H1 (cell line): Measurements from ENCODE around the gene HBEGF. TPM values are rescaled to one million over a fixed set of nuclear protein-coding genes. Genes with fewer than 3 reads are reported as not detected.
A peak's percentile ranks its signal among the peaks of the same experiment; 100 is the strongest.

Experiments used
- CTCF ChIA-PET: fragments of 300-600 bp; sonication (Branson Sonifier 250); formaldehyde crosslinking; loops from one replicate; lab custom pipeline; 2021; ENCODE audit not compliant: partially characterized antibody; lab: Charles Lee
- POLR2A ChIA-PET: fragments of 300-600 bp; sonication (Branson Sonifier 250); formaldehyde crosslinking; loops from one replicate; lab custom pipeline; 2021; ENCODE audit warnings: inconsistent platforms; ENCODE audit not compliant: partially characterized antibody; lab: Charles Lee
- DNase-seq, 2 experiments: peaks; one replicate each; pipeline versions ENCODE4 v3.0.0 to v3.0.0-alpha.2; 2010 to 2022; ENCODE audit warnings: low spot score in 2 of 2, low read depth in 1 of 2, mixed read lengths in 1 of 2
- FAIRE-seq: peaks from 2 replicates; lab custom pipeline; 2011; peaks lifted over from hg19 to GRCh38; lab: Jason Lieb, UNC
- H2AFZ ChIP-seq: 2 replicates; pipeline ENCODE4 v1.8.1; 2012; ENCODE audit warnings: low read length, inconsistent platforms
- H2AK5ac ChIP-seq: 2 replicates; pipeline ENCODE4 v1.6.1; 2013; ENCODE audit warnings: low read depth, low read length
- H2BK120ac ChIP-seq: replicated peaks from 2 replicates; pipeline ENCODE3; 2013; ENCODE audit warnings: low read depth, low read length, inconsistent platforms
- H2BK12ac ChIP-seq: 2 replicates; pipeline ENCODE4 v1.6.1; 2013; ENCODE audit warnings: low read depth, low read length
- H2BK15ac ChIP-seq: 2 replicates; pipeline ENCODE4 v1.6.1; 2013; ENCODE audit warnings: low read length
- H2BK20ac ChIP-seq: 2 replicates; pipeline ENCODE4 v1.6.1; 2013; ENCODE audit warnings: low read length
- H2BK5ac ChIP-seq: 2 replicates; pipeline ENCODE4 v1.6.1; 2013; ENCODE audit warnings: low read depth, low read length
- H3K14ac ChIP-seq: 2 replicates; pipeline ENCODE4 v1.6.1; 2013; ENCODE audit warnings: inconsistent platforms; ENCODE audit not compliant: insufficient read length
- H3K18ac ChIP-seq: 2 replicates; pipeline ENCODE4 v1.6.1; 2013; ENCODE audit warnings: low read length; ENCODE audit errors: extremely low read depth
- H3K23ac ChIP-seq: 2 replicates; pipeline ENCODE4 v1.6.1; 2013; ENCODE audit warnings: inconsistent platforms; ENCODE audit not compliant: insufficient read length
- H3K23me2 ChIP-seq: 2 replicates; pipeline ENCODE4 v1.6.1; 2013; ENCODE audit warnings: low read depth, low read length
- H3K27ac ChIP-seq: 2 replicates; pipeline ENCODE4 v1.6.1; 2011; ENCODE audit warnings: low read depth, low read length, inconsistent platforms
- H3K27me3 ChIP-seq, 4 experiments: replicated peaks in 1 of 4; 1 replicate in 1 of 4; 2 replicates in 3 of 4; pipeline versions ENCODE4 v1.6.1 to v1.8.1; 2011 to 2013; ENCODE audit warnings: low read length in 3 of 4, mild to moderate bottlenecking in 3 of 4, inconsistent platforms in 2 of 4, mixed read lengths in 2 of 4, moderate library complexity in 1 of 4; ENCODE audit not compliant: control insufficient read depth in 3 of 4, insufficient read depth in 3 of 4; ENCODE audit errors: extremely low read depth in 1 of 4
- H3K36me3 ChIP-seq, 4 experiments: 2 replicates each; pipeline versions ENCODE4 v1.6.1 to v1.8.1; 2011 to 2013; ENCODE audit warnings: mild to moderate bottlenecking in 4 of 4, low read length in 3 of 4, moderate library complexity in 2 of 4, control low read depth in 1 of 4, inconsistent platforms in 1 of 4; ENCODE audit not compliant: insufficient read depth in 4 of 4, control insufficient read depth in 2 of 4
- H3K4ac ChIP-seq: replicated peaks from 2 replicates; pipeline ENCODE3; 2013; ENCODE audit warnings: low read length, low read depth, mixed read lengths, inconsistent platforms; ENCODE audit not compliant: insufficient read length
- H3K4me1 ChIP-seq, 4 experiments: replicated peaks in 1 of 4; 1 replicate in 1 of 4; 2 replicates in 3 of 4; pipeline versions ENCODE4 v1.6.1 to v1.8.1; 2011 to 2013; ENCODE audit warnings: low read length in 3 of 4, inconsistent platforms in 2 of 4, mixed read lengths in 1 of 4; ENCODE audit not compliant: insufficient read depth in 4 of 4, control insufficient read depth in 3 of 4
- H3K4me2 ChIP-seq, 2 experiments: 2 replicates each; pipeline versions ENCODE4 v1.6.1 to v1.8.1; 2011 to 2013; ENCODE audit warnings: low read depth in 2 of 2, low read length in 2 of 2, control low read depth in 1 of 2, inconsistent platforms in 1 of 2, mild to moderate bottlenecking in 1 of 2; ENCODE audit not compliant: insufficient read depth in 1 of 2
- H3K4me3 ChIP-seq, 4 experiments: fragments of 200-600, 300-600 bp in 1 of 4; sonication (generic), shearing (Covaris generic), sonication (Bioruptor Twin) in 1 of 4; 2 replicates each; pipeline versions ENCODE4 v1.5.1 to v1.8.1; 2011 to 2016; ENCODE audit warnings: low read length in 4 of 4, low read depth in 3 of 4, control low read depth in 2 of 4, inconsistent platforms in 2 of 4, mild to moderate bottlenecking in 2 of 4, mixed read lengths in 1 of 4, moderate library complexity in 1 of 4; ENCODE audit not compliant: insufficient read depth in 2 of 4; ENCODE audit errors: extremely low read depth in 1 of 4
- H3K56ac ChIP-seq: replicated peaks from 2 replicates; pipeline ENCODE3; 2013; ENCODE audit warnings: low read depth, mild to moderate bottlenecking, mixed read lengths, low read length, inconsistent platforms; ENCODE audit not compliant: insufficient read length
- H3K79me1 ChIP-seq: 2 replicates; pipeline ENCODE4 v1.6.1; 2013; ENCODE audit warnings: low read depth, low read length, control low read depth
- H3K79me2 ChIP-seq, 2 experiments: 2 replicates each; pipeline versions ENCODE4 v1.6.1 to v1.8.1; 2012 to 2013; ENCODE audit warnings: low read length in 2 of 2, mild to moderate bottlenecking in 2 of 2, inconsistent platforms in 1 of 2; ENCODE audit not compliant: insufficient read depth in 2 of 2, control insufficient read depth in 1 of 2
- H3K9ac ChIP-seq, 4 experiments: replicated peaks in 1 of 4; 1 replicate in 1 of 4; 2 replicates in 3 of 4; pipeline versions ENCODE4 v1.6.1 to v1.8.1; 2011 to 2013; ENCODE audit warnings: low read depth in 3 of 4, low read length in 3 of 4, control low read depth in 2 of 4, mild to moderate bottlenecking in 2 of 4, moderate library complexity in 2 of 4, inconsistent platforms in 1 of 4; ENCODE audit errors: extremely low read depth in 1 of 4
- H3K9me3 ChIP-seq, 2 experiments: 2 replicates each; pipeline versions ENCODE4 v1.6.1 to v1.8.1; 2012 to 2013; ENCODE audit warnings: mild to moderate bottlenecking in 2 of 2, moderate library complexity in 2 of 2, control low read depth in 1 of 2, inconsistent platforms in 1 of 2, low read depth in 1 of 2, low read length in 1 of 2, mixed read lengths in 1 of 2; ENCODE audit not compliant: insufficient read depth in 2 of 2
- H4K20me1 ChIP-seq, 2 experiments: replicated peaks in 1 of 2; 2 replicates each; pipeline versions ENCODE3 to v1.8.1; 2011 to 2013; ENCODE audit warnings: inconsistent platforms in 2 of 2, low read length in 2 of 2, mild to moderate bottlenecking in 1 of 2; ENCODE audit not compliant: insufficient read depth in 2 of 2, control insufficient read depth in 1 of 2
- H4K5ac ChIP-seq: 2 replicates; pipeline ENCODE4 v1.6.1; 2013; ENCODE audit warnings: low read length, low read depth, mixed read lengths, inconsistent platforms; ENCODE audit not compliant: insufficient read length
- H4K8ac ChIP-seq: 2 replicates; pipeline ENCODE4 v1.8.0; 2013; ENCODE audit warnings: mild to moderate bottlenecking, moderate library complexity, low read length, inconsistent platforms; ENCODE audit not compliant: insufficient read depth; ENCODE audit errors: extremely low read depth
- H4K91ac ChIP-seq: replicated peaks from 2 replicates; pipeline ENCODE3; 2013; ENCODE audit warnings: low read length, mixed read lengths, inconsistent platforms; ENCODE audit not compliant: insufficient read length
- CHD2 ChIP-seq: IDR thresholded peaks from 2 replicates; pipeline ENCODE4 v1.6.1; 2012; ENCODE audit warnings: low read length, improper control_type of control experiment
- MAFK ChIP-seq: IDR thresholded peaks from 2 replicates; pipeline ENCODE4 v1.6.1; 2012; ENCODE audit warnings: low read depth, mild to moderate bottlenecking, improper control_type of control experiment, low read length
- TEAD4 ChIP-seq: IDR thresholded peaks from 2 replicates; pipeline ENCODE4 v1.6.1; 2012; ENCODE audit warnings: low read depth, low read length, inconsistent platforms, mixed read lengths
- WGBS, 2 experiments: shearing (Covaris generic) in 1 of 2; methylation state at CpG; one replicate each; pipeline versions ENCODE4 v1.1.6 to v1.1.7; 2013 to 2015; ENCODE audit warnings: low lambda C conversion rate in 2 of 2, mixed read lengths in 2 of 2, inconsistent platforms in 1 of 2, low coverage in 1 of 2, missing lambda C conversion rate in 1 of 2; ENCODE audit not compliant: insufficient replicate concordance in 2 of 2, insufficient coverage in 1 of 2, insufficient read length in 1 of 2; ENCODE audit errors: extremely low coverage in 1 of 2, missing lambda C conversion rate in 1 of 2; 5-methylcytosine and 5-hydroxymethylcytosine counted together
- polyA plus RNA-seq, 7 experiments: library from polyadenylated mRNA; depleted of rRNA in 3 of 7; stranded (reverse) in 5 of 7; unstranded in 2 of 7; fragments of >200 nt in 5 of 7; fragments of 200-250 nt in 2 of 7; gene quantifications; 1 replicate in 5 of 7; 2 replicates in 1 of 7; 4 replicates in 1 of 7; pipeline versions ENCODE4 v1.2.1 to v1.2.3, GENCODE V29; 2011 to 2013; ENCODE audit warnings: missing spikeins in 2 of 7, mixed read lengths in 2 of 7
- total RNA-seq: library from RNA; stranded (reverse); fragmentation: NEBNext Ultra II Directional; extraction: Animal tissue kit (Norgen Biotek cat#: 25700); gene quantifications from 2 replicates; pipeline ENCODE4 v1.2.1, GENCODE V29; 2021

Gene HBEGF
- total and polyA plus RNA-seq, 2 of the 8 experiments (the other 6 are each of a cell fraction or from before 2014, with no cell fraction given): 2.4 to 2.5 TPM

GRCh38 chr5:140344683-140345423 is 1.6 kb downstream of the HBEGF start:
- Histone ChIP-seq H3K23me2 (peaks cover 4% of the 10 kb centered on the region), H3K79me2 (no peaks in the 10 kb centered on the region), H2BK120ac (no peak overlapping the region), H3K4me3 (peak overlapping the region in 1 of 4 experiments; percentile 84; a peak in 3 of 8 replicates), H2BK15ac (no peak overlapping the region), H3K9ac (no peak overlapping the region), H2AFZ (no peak overlapping the region), H2BK20ac (no peak overlapping the region), H2BK12ac (no peak overlapping the region), H3K23ac (no peak overlapping the region), H3K4me2 (peak overlapping the region; percentile 67 to 81), H3K18ac (no peak overlapping the region), H3K56ac (no peak overlapping the region), H3K27me3 (peaks cover 0 to 11% (median 5%) of the 10 kb centered on the region in 4 experiments; a peak in 6 of 7 replicates), H3K9me3 (no peaks in the 10 kb centered on the region), H3K4ac (no peak overlapping the region), H2AK5ac (no peak overlapping the region), H3K27ac (no peak overlapping the region), H3K14ac (no peak overlapping the region), H4K91ac (no peak overlapping the region), H4K8ac (no peak overlapping the region), H2BK5ac (no peak overlapping the region), H4K5ac (no peak overlapping the region), H3K4me1 (peaks cover 0 to 16% (median 6%) of the 10 kb centered on the region in 4 experiments; a peak in 5 of 7 replicates), H3K79me1 (no peaks in the 10 kb centered on the region; the same call in 1 of the 2 replicates), H4K20me1 (peaks cover 0 to 4% of the 10 kb centered on the region in 2 experiments), H3K36me3 (no peaks in the 10 kb centered on the region; a peak in 1 of 8 replicates)
- DNase-seq: no peak
- WGBS, 2 experiments: 59% methylated on average over 3 of the region's 4 CpGs; no CpG with 5 or more reads in 1 of the 2 experiments
- FAIRE-seq: no peak
- ChIA-PET POLR2A (interaction anchor here (0.7 to 4.6 kb wide), 21 partner anchors 8 to 302 kb away, joined by 3 to 64 read pairs (median 7); partner anchors contain the start of genes IK, NDUFA2, PFDN1 and SLC4A9), CTCF (interaction anchor here (0.6 to 15.0 kb wide), 20 partner anchors 7 to 310 kb away, joined by 3 to 676 read pairs (median 8); partner anchors contain the start of genes PFDN1 and SLC4A9)
- TF ChIP-seq CHD2: no peak
- TF ChIP-seq TEAD4: 0 out of 2 replicates have a peak, but pooled peaks have one; percentile 20
- no peak for TF ChIP-seq MAFK
